Ovary (tissue), 9 donors: ENCODE results near the gene NACA2. TPM values are rescaled to one million over a fixed set of nuclear protein-coding genes. Genes with fewer than 3 reads are reported as not detected.
"Not testable (repeated sequence)": the region's sequence is repeated elsewhere in the genome, so short reads cannot be mapped to it uniquely, and the experiment has no call there.

ENCODE experiments used
- DNase-seq, 5 donors: peaks; one replicate each; pipeline ENCODE4 v3.0.0-alpha.2; 2019 to 2020
- H3K27ac ChIP-seq, 2 donors: fragments of 200-600 bp; one replicate each; pipeline versions ENCODE4 v1.5.1 to v1.8.0; 2019 to 2022
- H3K27me3 ChIP-seq: fragments of 200-600 bp; one replicate; pipeline ENCODE4 v1.8.0; 2022
- H3K36me3 ChIP-seq: fragments of 200-600 bp; sonication (generic); one replicate; pipeline ENCODE4 v1.5.1; 2019
- H3K4me1 ChIP-seq: one replicate; pipeline ENCODE4 v1.8.1; 2013; ENCODE audit warnings: mild to moderate bottlenecking, moderate library complexity; ENCODE audit not compliant: insufficient read depth
- H3K4me3 ChIP-seq: fragments of 200-600 bp; sonication (generic); one replicate; pipeline ENCODE4 v1.5.1; 2017
- H3K9me3 ChIP-seq, 2 donors: fragments of 200-600 bp in 1 of 2; sonication (generic) in 1 of 2; one replicate each; pipeline versions ENCODE4 v1.5.1 to v1.8.1; 2013 to 2019; ENCODE audit warnings: mild to moderate bottlenecking in 1 of 2, moderate library complexity in 1 of 2
- CTCF ChIP-seq, 3 donors: fragments of 450-650 bp in 2 of 3; fragments of 200-600 bp in 1 of 3; IDR thresholded peaks; one replicate each; pipeline versions ENCODE4 v1.5.1 to v1.8.0; 2016 to 2022; ENCODE audit warnings: antibody characterized with exemption in 3 of 3, mild to moderate bottlenecking in 1 of 3
- EP300 ChIP-seq: sonication (generic); formaldehyde crosslinking; IDR thresholded peaks from one replicate; pipeline ENCODE4 v1.6.1; 2017; ENCODE audit warnings: antibody characterized with exemption
- POLR2A ChIP-seq: fragments of 450-650 bp; IDR thresholded peaks from one replicate; pipeline ENCODE4 v1.6.1; 2017; ENCODE audit warnings: antibody characterized with exemption, mild to moderate bottlenecking, moderate library complexity
- WGBS, 3 donors: extraction: QIAGEN DNeasy Blood & Tissue Kit in 1 of 3; methylation state at CpG; one replicate each; pipeline versions ENCODE4 v1.1.5 to v1.1.7; 2013 to 2017; 5-methylcytosine and 5-hydroxymethylcytosine counted together
- intact Hi-C, 4 donors: fragments of 100-400 bp; cut with DNase I; formaldehyde crosslinking; loops; one replicate each; pipeline versions ENCODE4 v1.11.0 to v1.15.1; 2022 to 2023
- polyA plus RNA-seq, 2 donors: library from polyadenylated mRNA; stranded (reverse); fragments of 200-250 nt in 1 of 2; fragments of 350-450 nt in 1 of 2; fragmentation: Illumina TruSeq in 1 of 2; extraction: RNeasy Lipid Tissue Mini Kit (QIAGEN cat#74804) in 1 of 2; gene quantifications; one replicate each; pipeline ENCODE4 v1.2.3, GENCODE V29; 2013 to 2014
- total RNA-seq, 7 donors: library from RNA; depleted of rRNA in 2 of 7; stranded (reverse); fragments of >200 nt in 2 of 7; fragmentation: NEBNext Ultra II Directional in 3 of 7; extraction: Animal tissue kit (Norgen Biotek cat#: 25700) in 3 of 7; gene quantifications; one replicate each; pipeline versions ENCODE4 v1.1.0 to v1.2.4, GENCODE V29; 2016 to 2023
- donor health status: DM: no; HTN: no; CAD: no; lungs with moderate emphysema.
- donor health status: DM: no; HTN: no; CAD: no.
- donor health status: Bipolar disorder and iron deficiency.
- donor health status: DM: yes; HTN: yes; CAD: no.
- donor health status: DM: no; HTN: no; CAD: no.
- donor health status: DM: yes; HTN: yes; CAD: no.

Gene NACA2
- total and polyA plus RNA-seq, 9 donors = not detected

- no peak overlapping the region for H3K27ac ChIP-seq
- DNase-seq = no peak
- TF ChIP-seq POLR2A (no peak), EP300 (no peak), CTCF (IDR thresholded peaks at IDR 0.05) (no peak)
- WGBS, 3 donors = 19 to 45% (median 19%) methylated on average over 4 of the region's 4 CpGs
- no peaks in the 10 kb centered on the region for H3K9me3 ChIP-seq
- H3K27me3 ChIP-seq = no peaks in the 10 kb centered on the region
- H3K4me3 ChIP-seq = no peak overlapping the region
- intact Hi-C loops = no loop called here
- no peaks in the 10 kb centered on the region for H3K4me1 ChIP-seq
- H3K36me3 ChIP-seq = no peaks in the 10 kb centered on the region
These were observed 23.8 kb downstream of the NACA2 start for GRCh38 chr17:61567045-61567802.

GRCh38 chr17:61566448-61566847, 24.6 kb downstream of the NACA2 start:
- H3K4me1 ChIP-seq, DNase-seq, H3K27me3 ChIP-seq, H3K27ac ChIP-seq, H3K9me3 ChIP-seq, H3K36me3 ChIP-seq, intact Hi-C loops, H3K4me3 ChIP-seq: not testable (repeated sequence)
- 77 to 81% (median 81%) methylated on average over 5 of the region's 5 CpGs for WGBS, 3 donors

GRCh38 chr17:61565850-61566249, 25.2 kb downstream of the NACA2 start:
- intact Hi-C loops, H3K36me3 ChIP-seq, H3K4me1 ChIP-seq, H3K4me3 ChIP-seq, H3K27me3 ChIP-seq, H3K27ac ChIP-seq, DNase-seq, H3K9me3 ChIP-seq: not testable (repeated sequence)

- TF ChIP-seq EP300 = no peak
- no peak for TF ChIP-seq POLR2A
- TF ChIP-seq CTCF (IDR thresholded peaks at IDR 0.05) = no peak
- WGBS, 3 donors = 45 to 76% (median 72%) methylated on average over 4 of the region's 4 CpGs
- Histone ChIP-seq H3K27me3 (no peaks in the 10 kb centered on the region), H3K4me3 (no peak overlapping the region), H3K9me3 (no peaks in the 10 kb centered on the region), H3K27ac (no peak overlapping the region), H3K36me3 (no peaks in the 10 kb centered on the region), H3K4me1 (no peaks in the 10 kb centered on the region)
- DNase-seq = no peak
- intact Hi-C loops = no loop called here
These were observed 25.8 kb downstream of the NACA2 start for GRCh38 chr17:61565213-61565612.

- Histone ChIP-seq H3K36me3 (no peaks in the 10 kb centered on the region), H3K27me3 (no peaks in the 10 kb centered on the region), H3K4me1 (no peaks in the 10 kb centered on the region), H3K27ac (no peak overlapping the region), H3K4me3 (no peak overlapping the region), H3K9me3 (no peaks in the 10 kb centered on the region)
- TF ChIP-seq EP300 (no peak), CTCF (IDR thresholded peaks at IDR 0.05) (no peak), POLR2A (no peak)
- no peak for DNase-seq
- intact Hi-C loops = no loop called here
- WGBS, 3 donors = 71 to 78% (median 76%) methylated on average over 4 of the region's 4 CpGs
These were observed 28.7 kb downstream of the NACA2 start for GRCh38 chr17:61562287-61562686.
